Measurements from ENCODE around the gene UMOD.

DNA sequence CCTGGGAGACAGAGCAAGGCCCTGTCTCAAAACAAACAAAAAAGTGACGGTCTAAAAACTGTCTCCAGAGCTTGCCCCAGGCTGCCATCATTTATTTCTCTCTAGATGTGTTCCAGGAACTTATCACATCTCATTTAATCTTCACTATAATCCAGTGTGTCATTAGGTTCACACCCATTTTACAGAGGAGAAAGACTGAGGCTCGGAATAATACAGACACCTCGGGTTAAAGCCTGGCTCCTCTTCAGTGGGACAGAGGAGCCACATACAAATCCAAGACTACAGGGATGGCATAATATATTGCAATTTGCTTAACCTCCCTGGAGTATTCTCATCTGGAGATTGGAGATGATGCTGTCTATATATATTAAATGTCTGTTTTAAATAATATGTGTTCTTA, 46.1 kb upstream of the UMOD start:
- TF ChIP-seq GATA3 (IDR thresholded peaks at IDR 0.05; ENCODE audit: low read depth, low read length) (no peak), GATA2 (IDR thresholded peaks at IDR 0.05; ENCODE audit: low read depth, low read length) (no peak)

Data from SH-SY5Y (cell line).